Neuronal stem cell (in vitro differentiated cells): ENCODE data around the gene PFKL.
"Not testable (repeated sequence)": the region's sequence is repeated elsewhere in the genome, so short reads cannot be mapped to it uniquely, and the experiment has no call there.

Source experiments
- DNase-seq: peaks from one replicate; pipeline ENCODE4 v3.0.0-alpha.2; 2013; ENCODE audit warnings: low spot score
- H2AFZ ChIP-seq: one replicate; pipeline ENCODE4 v1.6.1; 2013; ENCODE audit warnings: mild to moderate bottlenecking, low read length, inconsistent platforms
- H2AK5ac ChIP-seq: 2 replicates; pipeline ENCODE4 v1.6.1; 2013; ENCODE audit warnings: low read depth, mild to moderate bottlenecking, inconsistent platforms, low read length, moderate library complexity, mixed read lengths
- H2BK120ac ChIP-seq: 2 replicates; pipeline ENCODE4 v1.6.1; 2013; ENCODE audit warnings: low read depth, mild to moderate bottlenecking, inconsistent platforms, low read length, moderate library complexity, mixed read lengths
- H2BK12ac ChIP-seq: one replicate; pipeline ENCODE4 v1.6.1; 2013; ENCODE audit warnings: low read length, inconsistent platforms
- H2BK15ac ChIP-seq: 2 replicates; pipeline ENCODE4 v1.6.1; 2013; ENCODE audit warnings: mild to moderate bottlenecking, low read length, inconsistent platforms, mixed read lengths
- H2BK5ac ChIP-seq: one replicate; pipeline ENCODE4 v1.6.1; 2013; ENCODE audit warnings: inconsistent platforms, mild to moderate bottlenecking, low read length, moderate library complexity
- H3K14ac ChIP-seq: one replicate; pipeline ENCODE4 v1.6.1; 2013; ENCODE audit warnings: low read length, inconsistent platforms
- H3K18ac ChIP-seq: 2 replicates; pipeline ENCODE4 v1.6.1; 2013; ENCODE audit warnings: low read length, inconsistent platforms
- H3K23ac ChIP-seq: 2 replicates; pipeline ENCODE4 v1.6.1; 2013; ENCODE audit warnings: low read depth, mild to moderate bottlenecking, mixed read lengths, low read length, inconsistent platforms; ENCODE audit not compliant: poor library complexity
- H3K27ac ChIP-seq: replicated peaks from 3 replicates; pipeline ENCODE4 v1.5.1; 2013; ENCODE audit warnings: low read length, inconsistent platforms
- H3K27me3 ChIP-seq, 3 experiments: 2 replicates each; pipeline ENCODE4 v1.6.1; 2013; ENCODE audit warnings: low read length in 3 of 3, mild to moderate bottlenecking in 2 of 3, inconsistent platforms in 1 of 3, low read depth in 1 of 3, mixed read lengths in 1 of 3, moderate library complexity in 1 of 3; ENCODE audit not compliant: control insufficient read depth in 3 of 3, insufficient read depth in 3 of 3
- H3K36me3 ChIP-seq, 2 donors: replicated peaks in 1 of 2; 2 replicates each; pipeline ENCODE4 v1.6.1; 2013; ENCODE audit warnings: low read length in 2 of 2; ENCODE audit not compliant: control insufficient read depth in 2 of 2, insufficient read depth in 2 of 2
- H3K4ac ChIP-seq: 2 replicates; pipeline ENCODE4 v1.6.1; 2013; ENCODE audit warnings: inconsistent platforms, mild to moderate bottlenecking, low read length, moderate library complexity
- H3K4me1 ChIP-seq, 2 donors: 1 replicate in 1 of 2; 2 replicates in 1 of 2; pipeline ENCODE4 v1.6.1; 2013; ENCODE audit warnings: low read length in 2 of 2, low read depth in 1 of 2; ENCODE audit not compliant: control insufficient read depth in 2 of 2, insufficient read depth in 1 of 2
- H3K4me2 ChIP-seq: one replicate; pipeline ENCODE4 v1.6.1; 2013; ENCODE audit warnings: mild to moderate bottlenecking, low read length, inconsistent platforms; ENCODE audit not compliant: insufficient read depth, poor library complexity, severe bottlenecking
- H3K4me3 ChIP-seq, 2 donors: 2 replicates each; pipeline ENCODE4 v1.5.1; 2013; ENCODE audit warnings: low read length in 2 of 2, mild to moderate bottlenecking in 2 of 2, inconsistent platforms in 1 of 2, moderate library complexity in 1 of 2
- H3K79me1 ChIP-seq: one replicate; pipeline ENCODE4 v1.6.1; 2013; ENCODE audit warnings: low read depth, mild to moderate bottlenecking, inconsistent platforms, low read length, moderate library complexity
- H3K9ac ChIP-seq: one replicate; pipeline ENCODE4 v1.6.1; 2013; ENCODE audit warnings: mild to moderate bottlenecking, low read depth, low read length, inconsistent platforms; ENCODE audit not compliant: poor library complexity
- H3K9me3 ChIP-seq, 2 donors: replicated peaks in 1 of 2; 2 replicates each; pipeline versions ENCODE3 to v1.6.1; 2013; ENCODE audit warnings: low read length in 2 of 2, mild to moderate bottlenecking in 2 of 2, inconsistent platforms in 1 of 2, low read depth in 1 of 2, mixed read lengths in 1 of 2, moderate library complexity in 1 of 2; ENCODE audit not compliant: control insufficient read depth in 2 of 2, insufficient read depth in 1 of 2
- H4K8ac ChIP-seq: one replicate; pipeline ENCODE4 v1.6.1; 2013; ENCODE audit warnings: low read depth, mild to moderate bottlenecking, inconsistent platforms, low read length, moderate library complexity
- H4K91ac ChIP-seq: one replicate; pipeline ENCODE4 v1.6.1; 2013; ENCODE audit warnings: low read length, low read depth, mild to moderate bottlenecking, inconsistent platforms; ENCODE audit not compliant: poor library complexity
- WGBS, 2 donors: extraction: QIAGEN DNeasy Blood & Tissue Kit; methylation state at CpG; one replicate each; pipeline ENCODE4 v1.1.7; 2013; ENCODE audit warnings: missing lambda C conversion rate in 2 of 2, mixed read lengths in 1 of 2; ENCODE audit not compliant: insufficient read length in 2 of 2, insufficient replicate concordance in 1 of 2; ENCODE audit errors: extremely low coverage in 2 of 2; 5-methylcytosine and 5-hydroxymethylcytosine counted together

PFKL gene

DNA sequence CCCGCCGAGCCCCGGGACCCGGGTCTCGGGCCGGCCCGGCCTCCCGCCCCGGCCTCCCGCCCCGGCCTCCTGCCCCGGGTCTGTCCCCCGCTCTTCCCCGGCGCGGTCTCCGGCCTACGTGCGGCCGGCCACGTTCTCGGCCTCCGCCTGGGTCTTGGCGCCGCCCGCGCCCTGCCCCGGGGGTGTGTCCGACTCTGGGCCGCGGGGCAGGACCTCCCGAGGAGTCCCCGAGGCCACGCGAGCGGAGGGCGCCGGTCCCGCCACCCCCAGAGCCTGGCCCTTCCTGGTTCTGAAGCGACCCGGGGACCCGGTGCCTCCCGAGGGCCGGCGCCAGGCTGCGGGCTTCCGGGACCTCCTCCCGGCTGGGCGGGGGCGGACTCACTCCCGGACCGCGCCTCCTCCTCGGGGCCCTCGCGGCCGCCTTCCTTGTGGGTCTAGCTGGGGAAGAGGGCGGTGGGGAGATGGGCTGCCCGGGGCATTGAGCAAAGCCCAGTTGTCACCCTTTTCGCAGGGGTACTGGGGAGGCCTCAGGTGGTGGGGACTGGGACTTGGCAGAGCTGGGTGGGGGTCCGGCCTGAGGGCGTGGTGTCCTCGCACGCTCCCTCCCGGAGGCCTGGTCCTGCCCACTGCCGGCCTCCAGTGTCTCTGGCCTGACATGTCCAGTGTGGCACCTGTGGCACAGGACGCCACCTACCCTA lies 558 bp downstream of the PFKL start:
- Histone ChIP-seq H3K4ac (no peak overlapping the region), H3K27ac (no peak overlapping the region), H3K9ac (peak overlapping the region; percentile 84), H3K79me1 (peaks cover 11% of the 10 kb centered on the region), H2BK5ac (peak overlapping the region; percentile 39), H3K4me1 (peaks cover 23 to 27% of the 10 kb centered on the region in 2 donors), H2BK15ac (peak overlapping the region; percentile 89), H3K23ac (no peak overlapping the region), H3K18ac (peak overlapping the region; percentile 93), H3K14ac (peak overlapping the region; percentile 94), H3K4me2 (peak overlapping the region; percentile 66), H2AFZ (peak overlapping the region; percentile 98), H4K8ac (no peak overlapping the region), H2BK120ac (no peak overlapping the region), H3K4me3 (peak overlapping the region; percentile 82 to 89), H2AK5ac (peak overlapping the region; percentile 56), H3K27me3 (peaks cover 0 to 10% (median 6%) of the 10 kb centered on the region in 3 experiments), H3K9me3 (peaks cover 0 to 2% of the 10 kb centered on the region in 2 donors), H4K91ac (no peak overlapping the region), H3K36me3 (no peaks in the 10 kb centered on the region), H2BK12ac (no peak overlapping the region)
- no CpG with 5 or more reads among the region's 67 CpGs for WGBS, 2 donors
- DNase-seq, result no peak

DNA sequence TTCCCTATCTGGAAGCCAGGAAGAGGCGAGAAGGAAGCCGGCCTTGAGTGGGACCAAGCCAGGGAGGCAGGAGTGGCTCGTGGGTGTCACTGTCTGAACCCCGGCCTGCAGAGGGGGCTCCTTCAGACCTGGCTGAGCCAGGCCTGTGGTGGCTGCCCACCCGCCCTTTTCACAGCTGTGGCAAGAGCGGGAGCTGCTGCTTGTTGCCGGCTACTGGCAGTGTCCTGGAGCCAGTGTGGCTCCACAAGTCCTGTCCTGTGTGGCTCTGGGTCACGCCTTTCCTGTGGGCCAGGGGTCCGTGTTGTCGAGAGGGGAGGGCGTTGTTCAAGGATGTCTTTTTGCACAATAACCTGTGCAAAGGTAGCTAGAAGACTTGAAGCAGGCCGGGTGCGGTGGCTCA lies 1.3 kb downstream of the PFKL start:
- H3K27ac ChIP-seq, result no peak overlapping the region
- no CpG with 5 or more reads among the region's 13 CpGs for WGBS, 2 donors

DNA sequence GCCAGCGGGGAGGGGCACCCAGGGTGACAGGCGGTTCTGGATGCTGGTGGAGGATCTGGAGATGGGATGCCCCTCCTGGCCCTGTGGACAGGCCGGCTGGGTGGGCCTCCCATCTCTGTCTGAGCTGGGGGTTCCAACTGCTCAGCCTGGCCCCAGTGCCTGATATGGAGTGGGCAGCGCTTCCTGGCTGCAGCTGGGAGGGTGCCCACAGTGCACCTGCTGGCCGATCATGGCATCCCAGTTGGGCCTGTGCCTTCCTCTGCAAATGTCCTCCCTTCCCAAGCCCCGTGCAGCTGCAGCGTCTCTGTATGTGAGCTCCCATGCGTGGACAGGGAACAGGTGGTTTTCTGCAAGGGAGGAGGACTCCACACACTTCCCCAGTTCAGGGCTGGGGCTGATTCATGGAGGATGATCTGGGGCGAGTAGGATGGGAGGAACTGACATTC lies 2.1 kb downstream of the PFKL start:
- no CpG with 5 or more reads among the region's 9 CpGs for WGBS, 2 donors
- Histone ChIP-seq H3K4me2 (no peak overlapping the region), H2AFZ (no peak overlapping the region), H3K79me1 (peaks cover 11% of the 10 kb centered on the region), H4K91ac (no peak overlapping the region), H2BK5ac (peak overlapping the region; percentile 68), H3K18ac (no peak overlapping the region), H3K14ac (no peak overlapping the region), H3K27me3 (peaks cover 0 to 10% (median 0%) of the 10 kb centered on the region in 3 experiments), H3K4me3 (no peak overlapping the region), H4K8ac (no peak overlapping the region), H2BK120ac (no peak overlapping the region), H3K36me3 (peaks cover 0 to 4% of the 10 kb centered on the region in 2 donors), H3K27ac (no peak overlapping the region), H3K4me1 (peaks cover 27% of the 10 kb centered on the region in 2 donors), H2BK15ac (peak overlapping the region; percentile 27), H2AK5ac (peak overlapping the region; percentile 83), H3K4ac (no peak overlapping the region), H3K9ac (no peak overlapping the region), H2BK12ac (no peak overlapping the region), H3K9me3 (peaks cover 0 to 2% of the 10 kb centered on the region in 2 donors), H3K23ac (no peak overlapping the region)
- no peak for DNase-seq

More for the DNA sequence above, 1.3 kb downstream of the PFKL start:
- peak overlapping the region; percentile 58 for H3K23ac ChIP-seq
- H3K18ac ChIP-seq, result no peak overlapping the region
- peaks cover 11% of the 10 kb centered on the region for H3K79me1 ChIP-seq
- H3K36me3 ChIP-seq, result no peaks in the 10 kb centered on the region
- no peak overlapping the region for H4K91ac ChIP-seq
- H2BK12ac ChIP-seq, result no peak overlapping the region
- peak overlapping the region; percentile 32 for H3K9ac ChIP-seq
- peak overlapping the region in 1 of 2 donors; percentile 82 for H3K4me3 ChIP-seq
- no peak overlapping the region for H2BK5ac ChIP-seq
- no peak overlapping the region for H2BK120ac ChIP-seq
- DNase-seq, result no peak
- no peak overlapping the region for H4K8ac ChIP-seq
- H2AFZ ChIP-seq, result no peak overlapping the region
- H3K9me3 ChIP-seq, result peaks cover 0 to 2% of the 10 kb centered on the region in 2 donors
- no peak overlapping the region for H2BK15ac ChIP-seq
- H2AK5ac ChIP-seq, result no peak overlapping the region
- H3K4me1 ChIP-seq, result peaks cover 22 to 23% of the 10 kb centered on the region in 2 donors
- H3K27me3 ChIP-seq, result peaks cover 0 to 10% (median 0%) of the 10 kb centered on the region in 3 experiments
- peak overlapping the region; percentile 66 for H3K4me2 ChIP-seq
- no peak overlapping the region for H3K14ac ChIP-seq
- no peak overlapping the region for H3K4ac ChIP-seq

DNA sequence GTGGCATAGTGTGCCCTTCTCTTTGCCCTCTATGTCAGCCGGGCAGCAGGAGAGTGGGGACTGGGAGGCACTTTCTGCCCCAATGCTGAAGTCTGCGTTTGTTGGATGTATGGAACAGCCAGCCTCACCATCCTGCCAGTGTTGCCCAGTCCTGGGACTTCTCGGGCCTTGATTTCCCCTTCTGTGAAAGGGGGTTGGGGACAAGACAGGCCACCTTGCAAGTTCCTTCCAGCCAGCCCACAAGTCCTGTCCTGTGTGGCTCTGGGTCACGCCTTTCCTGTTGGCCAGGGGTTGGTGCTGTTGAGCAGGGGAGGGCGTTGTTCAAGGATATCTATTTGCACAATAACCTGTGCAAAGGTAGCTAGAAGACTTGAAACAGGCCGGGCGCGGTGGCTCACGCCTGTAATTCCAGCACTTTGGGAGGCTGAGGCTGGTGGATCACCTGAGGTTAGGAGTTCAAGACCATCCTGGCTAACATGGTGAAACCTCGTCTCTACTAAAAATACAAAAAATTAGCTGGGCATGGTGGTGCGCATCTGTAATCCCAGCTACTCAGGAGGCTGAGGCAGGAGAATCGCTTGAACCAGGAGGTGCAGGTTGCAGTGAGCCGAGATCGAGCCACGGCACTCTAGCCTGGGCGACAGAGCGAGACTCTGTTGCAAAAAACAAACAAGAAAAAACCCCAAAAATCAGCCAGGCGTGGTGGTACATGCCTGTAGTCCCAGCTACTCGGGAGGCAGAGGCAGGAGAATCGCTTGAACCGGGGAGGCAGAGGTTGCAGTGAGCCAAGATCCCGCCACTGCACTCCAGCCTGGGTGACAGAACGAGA lies 2.9 kb downstream of the PFKL start:
- Histone ChIP-seq H3K18ac (peak overlapping the region; percentile 19), H3K9ac (peak overlapping the region; percentile 12), H3K4ac (peak overlapping the region; percentile 41), H2AK5ac (peak overlapping the region; percentile 83), H2BK5ac (peak overlapping the region; percentile 68), H3K4me1 (peaks cover 29 to 33% of the 10 kb centered on the region in 2 donors), H3K79me1 (peaks cover 11% of the 10 kb centered on the region), H3K23ac (peak overlapping the region; percentile 86), H3K27me3 (peaks cover 0 to 10% (median 0%) of the 10 kb centered on the region in 3 experiments)
- not testable (repeated sequence) for DNase-seq, H3K27ac ChIP-seq, H3K36me3 ChIP-seq, H2BK120ac ChIP-seq, H2BK15ac ChIP-seq, H3K4me2 ChIP-seq, H3K4me3 ChIP-seq, H2BK12ac ChIP-seq, H3K9me3 ChIP-seq, H4K8ac ChIP-seq, H4K91ac ChIP-seq, H2AFZ ChIP-seq, H3K14ac ChIP-seq
- no CpG with 5 or more reads among the region's 23 CpGs for WGBS, 2 donors
